Osteoblast (primary cell): Measurements from ENCODE around the gene C11orf42. TPM values are rescaled to one million over a fixed set of nuclear protein-coding genes. Genes with fewer than 3 reads are reported as not detected.

Experiments used
- DNase-seq: peaks from one replicate; pipeline ENCODE4 v3.0.0; 2011; ENCODE audit warnings: low spot score, mixed read lengths; ENCODE audit not compliant: insufficient read length; ENCODE audit errors: missing footprints
- H2AFZ ChIP-seq: 2 replicates; pipeline ENCODE4 v1.6.0; 2011; ENCODE audit warnings: mild to moderate bottlenecking, low read length
- H3K27ac ChIP-seq: 2 replicates; pipeline ENCODE4 v1.5.1; 2011; ENCODE audit warnings: mild to moderate bottlenecking, low read depth, low read length, moderate library complexity
- H3K27me3 ChIP-seq: 2 replicates; pipeline ENCODE4 v1.6.0; 2012; ENCODE audit warnings: mild to moderate bottlenecking, control low read depth, inconsistent platforms, low read length, moderate library complexity; ENCODE audit not compliant: insufficient read depth
- H3K36me3 ChIP-seq: 2 replicates; pipeline ENCODE4 v1.5.1; 2011; ENCODE audit warnings: mild to moderate bottlenecking, low read length, control low read depth, moderate library complexity; ENCODE audit not compliant: insufficient read depth
- H3K4me1 ChIP-seq: 2 replicates; pipeline ENCODE4 v1.5.1; 2011; ENCODE audit warnings: mild to moderate bottlenecking, low read length, control low read depth, moderate library complexity; ENCODE audit not compliant: insufficient read depth
- H3K4me2 ChIP-seq: 2 replicates; pipeline ENCODE4 v1.6.0; 2011; ENCODE audit warnings: mild to moderate bottlenecking, low read length; ENCODE audit not compliant: insufficient read depth
- H3K4me3 ChIP-seq: fragments of 200-600 bp; sonication (generic); 3 replicates; pipeline ENCODE4 v1.5.1; 2012; ENCODE audit warnings: mild to moderate bottlenecking, low read length, inconsistent platforms; ENCODE audit not compliant: insufficient read depth
- H3K79me2 ChIP-seq: 2 replicates; pipeline ENCODE4 v1.6.0; 2012; ENCODE audit warnings: mild to moderate bottlenecking, low read length, control low read depth, inconsistent platforms; ENCODE audit not compliant: insufficient read depth
- H3K9me3 ChIP-seq: 2 replicates; pipeline ENCODE4 v1.5.1; 2011; ENCODE audit warnings: low read depth, low read length, control low read depth
- H4K20me1 ChIP-seq: 2 replicates; pipeline ENCODE4 v1.6.0; 2012; ENCODE audit warnings: mild to moderate bottlenecking, low read length, control low read depth; ENCODE audit not compliant: insufficient read depth
- CTCF ChIP-seq: IDR thresholded peaks from 2 replicates; pipeline ENCODE4 v1.5.1; 2011; ENCODE audit warnings: mild to moderate bottlenecking, low read depth, low read length, moderate library complexity; ENCODE audit errors: extremely low read depth
- total RNA-seq: library from RNA; depleted of rRNA; stranded (reverse); fragments of >200 nt; gene quantifications from 2 replicates; pipeline ENCODE4 v1.2.3, GENCODE V29; 2012

C11orf42 gene
- total RNA-seq, 1 donor: not detected

GRCh38 chr11:6238902-6239301, 33.5 kb downstream of the C11orf42 start, which contains the start of gene CNGA4:
CNGA4 (plus strand) TSS chr11:6239089; CDS start chr11:6239207, 118 bp downstream.
- H3K27me3 ChIP-seq: no peaks in the 10 kb centered on the region
- DNase-seq: peak; percentile 70
- no peak within 1 kb of the TSS for H3K4me2 ChIP-seq
- TF ChIP-seq CTCF: no peak
- H3K79me2 ChIP-seq: peaks cover 6% of the 10 kb centered on the region
- no peak within 1 kb of the TSS for H2AFZ ChIP-seq
- peaks cover 6% of the 10 kb centered on the region for H3K4me1 ChIP-seq
- no peak within 1 kb of the TSS for H3K4me3 ChIP-seq
- no peaks in the 10 kb centered on the region for H3K9me3 ChIP-seq
- H4K20me1 ChIP-seq: no peaks in the 10 kb centered on the region
- H3K36me3 ChIP-seq: no peaks in the 10 kb centered on the region
- H3K27ac ChIP-seq: no peak within 1 kb of the TSS

- no peak overlapping the region for H3K4me2 ChIP-seq
- no peaks in the 10 kb centered on the region for H3K27me3 ChIP-seq
- H3K27ac ChIP-seq: no peak overlapping the region
- H3K4me1 ChIP-seq: peaks cover 3% of the 10 kb centered on the region
- no peaks in the 10 kb centered on the region for H3K9me3 ChIP-seq
- H3K4me3 ChIP-seq: no peak overlapping the region
- no peak overlapping the region for H2AFZ ChIP-seq
- H3K36me3 ChIP-seq: no peaks in the 10 kb centered on the region
- no peaks in the 10 kb centered on the region for H4K20me1 ChIP-seq
- H3K79me2 ChIP-seq: no peaks in the 10 kb centered on the region
- no peak for DNase-seq
- TF ChIP-seq CTCF: no peak
These were observed 34.8 kb downstream of the C11orf42 start for GRCh38 chr11:6240139-6240538.

- Histone ChIP-seq H3K4me1 (no peaks in the 10 kb centered on the region), H3K79me2 (no peaks in the 10 kb centered on the region), H3K27ac (no peak overlapping the region), H3K36me3 (no peaks in the 10 kb centered on the region), H2AFZ (no peak overlapping the region), H3K4me3 (no peak overlapping the region), H3K9me3 (no peaks in the 10 kb centered on the region), H3K4me2 (no peak overlapping the region), H3K27me3 (no peaks in the 10 kb centered on the region), H4K20me1 (no peaks in the 10 kb centered on the region)
- DNase-seq: no peak
- no peak for TF ChIP-seq CTCF
These were observed 35.4 kb downstream of the C11orf42 start for GRCh38 chr11:6240781-6241180.

GRCh38 chr11:6241316-6241715, 36.0 kb downstream of the C11orf42 start:
- Histone ChIP-seq H3K4me3 (no peak overlapping the region), H3K79me2 (no peaks in the 10 kb centered on the region), H3K27ac (no peak overlapping the region), H3K9me3 (no peaks in the 10 kb centered on the region), H3K4me1 (no peaks in the 10 kb centered on the region), H3K27me3 (no peaks in the 10 kb centered on the region), H3K4me2 (no peak overlapping the region), H3K36me3 (no peaks in the 10 kb centered on the region), H2AFZ (no peak overlapping the region), H4K20me1 (no peaks in the 10 kb centered on the region)
- TF ChIP-seq CTCF: no peak
- no peak for DNase-seq
